D721Med (cell line): Measurements from ENCODE around the gene ITGA2.

Experiments
- DNase-seq: peaks from one replicate; pipeline ENCODE4 v3.0.0; 2011; ENCODE audit warnings: low spot score; ENCODE audit not compliant: insufficient read length
- FAIRE-seq: peaks from 2 replicates; lab custom pipeline; 2011; peaks lifted over from hg19 to GRCh38; lab: Jason Lieb, UNC
- TF ChIP-seq, protein P1 (sequence below): IDR thresholded peaks from 2 replicates; pipeline ENCODE4 v1.5.1; 2012; ENCODE audit warnings: mild to moderate bottlenecking, control low read depth; ENCODE audit not compliant: insufficient read depth; ENCODE audit errors: missing control alignments

The ITGA2 gene

DNA sequence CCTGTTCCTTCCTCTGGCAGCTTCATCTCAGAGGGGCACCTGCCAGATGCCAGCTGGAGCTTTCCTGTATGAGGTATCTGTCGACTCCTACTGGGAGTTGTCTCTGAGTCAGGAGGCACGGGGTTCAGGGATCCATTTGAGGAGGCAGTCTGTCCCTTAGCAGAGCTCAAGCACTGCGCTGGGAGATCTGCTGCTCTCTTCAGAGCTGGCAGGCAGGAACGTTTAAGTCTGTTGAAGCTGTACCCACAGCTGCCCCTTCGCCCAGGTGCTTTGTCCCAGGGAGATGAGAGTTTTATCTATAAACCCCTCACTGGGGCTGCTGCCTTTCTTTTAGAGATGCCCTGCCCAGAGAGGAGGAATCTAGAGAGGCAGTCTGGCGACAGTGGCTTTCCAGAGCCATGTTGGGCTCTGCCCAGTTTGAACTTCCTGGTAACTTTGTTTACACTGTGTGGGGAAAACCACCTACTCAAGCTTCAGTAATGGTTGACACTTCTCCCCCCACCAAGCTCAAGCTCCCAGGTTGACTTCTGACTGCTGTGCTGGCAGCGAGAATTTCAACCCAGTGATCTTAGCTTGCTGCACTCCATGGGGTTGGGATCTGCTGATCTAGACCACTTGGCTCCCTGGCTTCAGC is 11.8 kb upstream of the ITGA2 start:
- FAIRE-seq = no peak

DNA sequence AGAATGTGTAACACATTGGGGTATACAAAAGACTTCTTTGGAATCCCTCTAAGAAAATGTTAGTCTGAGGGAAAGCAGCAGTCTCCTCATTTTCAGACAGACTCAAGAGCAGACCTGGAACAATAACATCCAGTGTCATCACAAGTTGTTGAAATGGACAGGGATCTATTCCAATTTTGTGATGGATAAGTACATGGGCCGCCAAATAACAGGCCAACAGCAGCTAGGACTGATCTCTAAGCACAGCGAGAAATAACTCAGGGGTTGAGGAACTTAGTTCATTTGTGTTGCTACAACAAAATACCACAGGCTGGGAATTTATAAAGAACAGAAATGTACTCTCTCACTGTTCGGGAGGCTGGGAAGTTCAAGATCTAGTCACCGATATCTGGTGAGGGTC is 7.6 kb upstream of the ITGA2 start:
- TF ChIP-seq, protein P1, sequence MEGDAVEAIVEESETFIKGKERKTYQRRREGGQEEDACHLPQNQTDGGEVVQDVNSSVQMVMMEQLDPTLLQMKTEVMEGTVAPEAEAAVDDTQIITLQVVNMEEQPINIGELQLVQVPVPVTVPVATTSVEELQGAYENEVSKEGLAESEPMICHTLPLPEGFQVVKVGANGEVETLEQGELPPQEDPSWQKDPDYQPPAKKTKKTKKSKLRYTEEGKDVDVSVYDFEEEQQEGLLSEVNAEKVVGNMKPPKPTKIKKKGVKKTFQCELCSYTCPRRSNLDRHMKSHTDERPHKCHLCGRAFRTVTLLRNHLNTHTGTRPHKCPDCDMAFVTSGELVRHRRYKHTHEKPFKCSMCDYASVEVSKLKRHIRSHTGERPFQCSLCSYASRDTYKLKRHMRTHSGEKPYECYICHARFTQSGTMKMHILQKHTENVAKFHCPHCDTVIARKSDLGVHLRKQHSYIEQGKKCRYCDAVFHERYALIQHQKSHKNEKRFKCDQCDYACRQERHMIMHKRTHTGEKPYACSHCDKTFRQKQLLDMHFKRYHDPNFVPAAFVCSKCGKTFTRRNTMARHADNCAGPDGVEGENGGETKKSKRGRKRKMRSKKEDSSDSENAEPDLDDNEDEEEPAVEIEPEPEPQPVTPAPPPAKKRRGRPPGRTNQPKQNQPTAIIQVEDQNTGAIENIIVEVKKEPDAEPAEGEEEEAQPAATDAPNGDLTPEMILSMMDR = no peak
- DNase-seq = no peak
- no peak for FAIRE-seq

More for the DNA sequence above, 11.8 kb upstream of the ITGA2 start:
- DNase-seq = no peak
- TF ChIP-seq, protein P1 = no peak

DNA sequence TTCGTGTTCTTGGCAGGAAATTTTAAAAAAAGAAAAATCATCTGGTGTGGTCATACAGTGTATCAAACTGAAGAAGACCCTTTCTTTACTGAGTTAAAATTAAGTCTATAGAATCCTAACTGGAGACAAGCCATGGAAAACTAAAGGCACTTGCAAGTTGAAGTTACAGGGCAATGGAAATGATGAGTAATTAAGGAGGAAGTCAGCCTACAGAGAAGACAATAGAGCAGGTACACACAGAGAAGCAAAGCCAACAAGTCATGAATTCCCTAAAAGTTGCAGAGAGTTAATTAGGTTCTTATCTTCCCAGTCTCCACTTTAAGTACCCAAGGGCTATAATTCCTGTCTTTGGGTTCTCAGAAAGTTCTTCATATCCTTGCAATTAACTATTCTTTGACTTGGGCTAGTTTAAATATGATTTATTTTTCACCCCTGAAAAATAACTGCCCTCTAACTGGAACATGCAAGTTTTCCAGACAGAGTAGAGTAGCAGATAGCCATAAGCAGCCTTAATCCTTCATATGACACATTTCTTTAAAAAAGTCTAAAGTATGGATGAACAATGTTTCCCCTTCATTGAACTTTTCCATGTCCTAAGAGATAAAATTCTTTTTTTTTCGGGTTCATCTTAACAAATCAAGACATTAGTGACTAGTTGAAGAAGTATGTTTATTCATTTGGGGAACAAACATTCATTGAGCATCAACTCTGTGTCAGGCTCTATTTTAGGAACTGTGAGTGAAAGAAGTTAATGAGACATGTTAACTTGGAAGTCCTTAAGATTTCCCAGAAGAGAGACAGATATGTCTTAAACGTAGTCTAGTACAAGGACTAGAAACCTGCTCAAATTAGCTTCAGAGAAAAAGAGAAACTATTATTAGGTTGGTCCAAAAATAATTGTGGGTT is 5.2 kb upstream of the ITGA2 start:
- TF ChIP-seq, protein P1 = no peak
- FAIRE-seq (no peak), DNase-seq (no peak)

DNA sequence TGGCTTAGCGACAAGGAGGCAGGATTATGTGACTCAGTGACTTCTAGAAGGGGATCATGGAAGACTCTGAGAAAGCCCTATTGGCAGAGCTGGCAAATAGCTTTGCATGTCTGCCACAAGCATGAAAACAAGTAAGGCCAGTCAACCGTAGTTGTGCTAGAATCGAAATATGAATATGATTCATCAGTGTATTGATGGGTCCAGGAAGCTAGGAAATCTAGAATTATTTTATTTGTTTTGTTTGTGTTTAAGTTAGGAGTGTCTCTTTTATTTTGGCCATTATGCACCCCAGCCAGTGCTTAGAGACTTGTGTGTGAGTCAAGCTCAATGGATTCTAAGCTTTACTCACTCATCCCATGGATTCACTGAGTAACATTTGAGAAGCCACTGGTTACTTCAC is 3.8 kb upstream of the ITGA2 start:
- TF ChIP-seq, protein P1 = no peak
- FAIRE-seq (no peak), DNase-seq (no peak)

DNA sequence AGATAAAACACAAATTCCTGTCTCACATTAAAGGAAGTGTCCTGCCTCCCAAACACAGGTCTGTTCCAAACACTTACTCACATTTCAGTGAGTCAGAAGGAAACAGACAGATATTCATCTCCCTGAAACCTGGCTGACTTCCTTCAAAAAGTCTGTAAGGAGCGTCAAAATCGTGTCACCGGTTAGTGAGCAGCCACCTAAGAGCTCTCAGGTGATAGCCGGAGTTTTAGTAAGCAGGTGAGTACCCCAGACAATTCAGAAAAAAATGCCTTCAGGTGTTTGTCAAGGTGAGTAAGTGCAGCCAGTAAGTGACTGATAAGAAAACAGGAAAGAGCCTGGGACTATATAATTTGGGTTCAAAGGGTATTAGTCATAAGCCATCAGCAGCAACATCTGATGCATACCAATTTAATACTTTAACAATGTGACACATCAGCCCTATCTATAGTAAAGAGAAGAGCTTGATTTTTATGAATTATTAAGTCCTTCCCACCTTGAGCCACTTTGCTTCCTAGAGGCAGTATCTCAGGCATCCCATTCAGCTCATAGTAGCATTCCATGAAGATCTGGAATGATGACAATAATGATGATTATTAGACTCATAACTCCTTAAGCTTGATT is 1.3 kb upstream of the ITGA2 start:
- TF ChIP-seq, protein P1 = no peak
- FAIRE-seq (no peak), DNase-seq (no peak)

DNA sequence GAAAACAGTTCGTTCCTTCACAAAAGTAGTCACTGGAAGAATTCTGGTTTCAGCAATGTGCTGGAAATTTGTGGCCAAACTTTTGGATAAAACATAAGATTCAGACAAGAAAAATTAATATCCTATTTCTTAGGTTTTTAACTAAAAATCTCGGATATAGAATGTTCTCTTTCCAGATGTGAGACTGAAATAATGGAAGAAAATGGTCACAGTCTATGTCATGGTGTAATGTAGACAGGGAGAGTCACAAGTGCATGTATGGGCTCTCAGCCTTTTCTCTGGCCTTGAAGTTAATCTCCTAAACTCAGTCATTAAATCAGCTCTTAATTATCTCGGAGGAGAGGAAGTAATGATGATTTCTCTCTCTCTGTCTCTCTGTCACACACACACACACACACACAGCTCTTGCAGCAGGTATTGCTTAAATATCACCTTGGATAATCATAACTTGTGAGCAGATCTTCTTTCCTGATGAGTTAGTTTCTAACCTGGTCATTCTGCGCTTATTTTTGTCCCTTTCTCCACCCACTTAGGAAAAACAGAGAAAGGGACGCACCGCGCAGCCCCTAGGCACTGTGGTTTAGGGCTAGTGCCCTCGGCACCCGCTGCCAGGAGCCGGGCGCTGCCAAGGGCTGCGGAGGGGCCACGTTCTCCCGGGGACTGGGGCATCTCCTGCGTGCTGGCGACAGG is 672 bp upstream of the ITGA2 start:
- TF ChIP-seq, protein P1 = no peak
- DNase-seq (no peak), FAIRE-seq (no peak)
